HL-60 (cell line): ENCODE data around the gene DLEU7.

Experiments
- DNase-seq, 2 experiments: peaks; one replicate each; pipeline ENCODE4 v3.0.0-alpha.2; 2010 to 2020; ENCODE audit warnings: low read depth in 1 of 2, low spot score in 1 of 2
- H3K27ac ChIP-seq: fragments of 250-450 bp; sonication (Bioruptor Pico); replicated peaks from 2 replicates; pipeline ENCODE4 v1.5.1; 2020; ENCODE audit warnings: mild to moderate bottlenecking, moderate library complexity
- H3K27me3 ChIP-seq: fragments of 250-450 bp; sonication (Bioruptor Pico); 2 replicates; pipeline ENCODE4 v1.5.1; 2021; ENCODE audit warnings: mild to moderate bottlenecking, moderate library complexity; ENCODE audit not compliant: insufficient read depth, poor library complexity, severe bottlenecking
- H3K4me3 ChIP-seq: replicated peaks from 2 replicates; pipeline ENCODE4 v1.5.1; 2011; ENCODE audit warnings: mild to moderate bottlenecking, control low read depth, low read length; ENCODE audit not compliant: insufficient read depth
- CTCF ChIP-seq: IDR thresholded peaks from one replicate; pipeline ENCODE4 v1.5.1; 2011; ENCODE audit warnings: low read length, control low read depth, inconsistent platforms; ENCODE audit not compliant: insufficient read depth
- GABPA ChIP-seq: IDR thresholded peaks from 2 replicates; pipeline ENCODE4 v1.6.1; 2012; ENCODE audit warnings: low read depth
- POLR2AphosphoS5 ChIP-seq: IDR thresholded peaks from 2 replicates; pipeline ENCODE4 v1.6.1; 2012; ENCODE audit warnings: low read depth
- SPI1 ChIP-seq: IDR thresholded peaks from 2 replicates; pipeline ENCODE4 v1.6.1; 2012; ENCODE audit warnings: low read depth, mild to moderate bottlenecking, borderline replicate concordance
- TF ChIP-seq, protein P1 (sequence below): IDR thresholded peaks from 2 replicates; pipeline ENCODE4 v1.6.1; 2012; ENCODE audit warnings: low read depth; ENCODE audit not compliant: insufficient replicate concordance

DLEU7 gene

DNA sequence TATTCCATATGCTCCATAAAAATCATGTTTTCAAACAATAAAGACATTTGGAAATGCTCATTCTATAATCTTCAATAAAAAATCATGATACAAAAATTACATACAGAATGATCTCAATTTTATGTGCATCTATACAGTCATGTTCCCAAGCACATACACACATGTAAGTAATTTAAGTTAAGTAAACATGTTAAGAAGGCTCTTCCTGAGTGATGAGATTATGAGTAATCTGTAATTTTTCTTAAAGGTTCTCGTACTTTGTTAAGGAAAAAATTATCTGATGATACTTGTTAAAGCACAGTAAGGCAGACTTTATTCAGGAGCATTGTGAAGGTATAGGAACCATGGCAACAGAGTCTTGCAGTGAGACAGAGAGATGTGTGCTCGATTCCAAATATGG, 30.0 kb upstream of the DLEU7 start:
- Histone ChIP-seq H3K27ac (no peak overlapping the region), H3K4me3 (no peak overlapping the region), H3K27me3 (no peaks in the 10 kb centered on the region)
- TF ChIP-seq CTCF (no peak), POLR2AphosphoS5 (no peak), SPI1 (no peak), GABPA (no peak)
- TF ChIP-seq, protein P1, sequence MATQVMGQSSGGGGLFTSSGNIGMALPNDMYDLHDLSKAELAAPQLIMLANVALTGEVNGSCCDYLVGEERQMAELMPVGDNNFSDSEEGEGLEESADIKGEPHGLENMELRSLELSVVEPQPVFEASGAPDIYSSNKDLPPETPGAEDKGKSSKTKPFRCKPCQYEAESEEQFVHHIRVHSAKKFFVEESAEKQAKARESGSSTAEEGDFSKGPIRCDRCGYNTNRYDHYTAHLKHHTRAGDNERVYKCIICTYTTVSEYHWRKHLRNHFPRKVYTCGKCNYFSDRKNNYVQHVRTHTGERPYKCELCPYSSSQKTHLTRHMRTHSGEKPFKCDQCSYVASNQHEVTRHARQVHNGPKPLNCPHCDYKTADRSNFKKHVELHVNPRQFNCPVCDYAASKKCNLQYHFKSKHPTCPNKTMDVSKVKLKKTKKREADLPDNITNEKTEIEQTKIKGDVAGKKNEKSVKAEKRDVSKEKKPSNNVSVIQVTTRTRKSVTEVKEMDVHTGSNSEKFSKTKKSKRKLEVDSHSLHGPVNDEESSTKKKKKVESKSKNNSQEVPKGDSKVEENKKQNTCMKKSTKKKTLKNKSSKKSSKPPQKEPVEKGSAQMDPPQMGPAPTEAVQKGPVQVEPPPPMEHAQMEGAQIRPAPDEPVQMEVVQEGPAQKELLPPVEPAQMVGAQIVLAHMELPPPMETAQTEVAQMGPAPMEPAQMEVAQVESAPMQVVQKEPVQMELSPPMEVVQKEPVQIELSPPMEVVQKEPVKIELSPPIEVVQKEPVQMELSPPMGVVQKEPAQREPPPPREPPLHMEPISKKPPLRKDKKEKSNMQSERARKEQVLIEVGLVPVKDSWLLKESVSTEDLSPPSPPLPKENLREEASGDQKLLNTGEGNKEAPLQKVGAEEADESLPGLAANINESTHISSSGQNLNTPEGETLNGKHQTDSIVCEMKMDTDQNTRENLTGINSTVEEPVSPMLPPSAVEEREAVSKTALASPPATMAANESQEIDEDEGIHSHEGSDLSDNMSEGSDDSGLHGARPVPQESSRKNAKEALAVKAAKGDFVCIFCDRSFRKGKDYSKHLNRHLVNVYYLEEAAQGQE = no peak
- no peak for DNase-seq

GRCh38 chr13:50871405-50871804, 27.9 kb upstream of the DLEU7 start:
- no peak overlapping the region for H3K27ac ChIP-seq
- H3K27me3 ChIP-seq = no peaks in the 10 kb centered on the region
- no peak overlapping the region for H3K4me3 ChIP-seq
- no peak for DNase-seq
- no peak for TF ChIP-seq SPI1
- no peak for TF ChIP-seq CTCF
- TF ChIP-seq GABPA = no peak
- no peak for TF ChIP-seq POLR2AphosphoS5
- TF ChIP-seq, protein P1 = no peak

DNA sequence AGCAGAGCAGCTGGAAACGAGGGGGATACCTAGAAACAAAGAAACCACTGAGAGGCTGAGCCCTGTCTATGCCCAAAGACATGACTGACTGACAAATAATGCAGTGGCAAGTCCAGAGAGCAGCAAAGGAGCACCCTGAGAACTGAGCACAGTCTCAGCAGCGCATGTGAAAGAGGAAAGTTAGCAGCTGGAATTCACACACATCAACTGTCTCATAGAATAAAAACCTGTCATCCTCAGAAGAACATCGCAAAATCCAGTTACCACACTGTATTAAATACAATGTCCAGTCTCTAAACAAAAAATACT, 24.1 kb upstream of the DLEU7 start:
- no peak overlapping the region for H3K4me3 ChIP-seq
- DNase-seq = no peak
- H3K27ac ChIP-seq = no peak overlapping the region
- no peak for TF ChIP-seq POLR2AphosphoS5
- TF ChIP-seq CTCF = no peak
- no peak for TF ChIP-seq SPI1
- TF ChIP-seq, protein P1 = no peak
- TF ChIP-seq GABPA = no peak
- H3K27me3 ChIP-seq = no peaks in the 10 kb centered on the region
